Ramos (cell line): ENCODE data around the gene RRP12.

ENCODE experiments used
- in situ Hi-C: fragments of 300-500 bp; cut with MboI; formaldehyde crosslinking; loops from one replicate; pipeline ENCODE4 v1.14.3; 2022; ENCODE audit warnings: low sequenced_read_pairs; ENCODE audit not compliant: unreplicated experiment

RRP12 gene

DNA sequence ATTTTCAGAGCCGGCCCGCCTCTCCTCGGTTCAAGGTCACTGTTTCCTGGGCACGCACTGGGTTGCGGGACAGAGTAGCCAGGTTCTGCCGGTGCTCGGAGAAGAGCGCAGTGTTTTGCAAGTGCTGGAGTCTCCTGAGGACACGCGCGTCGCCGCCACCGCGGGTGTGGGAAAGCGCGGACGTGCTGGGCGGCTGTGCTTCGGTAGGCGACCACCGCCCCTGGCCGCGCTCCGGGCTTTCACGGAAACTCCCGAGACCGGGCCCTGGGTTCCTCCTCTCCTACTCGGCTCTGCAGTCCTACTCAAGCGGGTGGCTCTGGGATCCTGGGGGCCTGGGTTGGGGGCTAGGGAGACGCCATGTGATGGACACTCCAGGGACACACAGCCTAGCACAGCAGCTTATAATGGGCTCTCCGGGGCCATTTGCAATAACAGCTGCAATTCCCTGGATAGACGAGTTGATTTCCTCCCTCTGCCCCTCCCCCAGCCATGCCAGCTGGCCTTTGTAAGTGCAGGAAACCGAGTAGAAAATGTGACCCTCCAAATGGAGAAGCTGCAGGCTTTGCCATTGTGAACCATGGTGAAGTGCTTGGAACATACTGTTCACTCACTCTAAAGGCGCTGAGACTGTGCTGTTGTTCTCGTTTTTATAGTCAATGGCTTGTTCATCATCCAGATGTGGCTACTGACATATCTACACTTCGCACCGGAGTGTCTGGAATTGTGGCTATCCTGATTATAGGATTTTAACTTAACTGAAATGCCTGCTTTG, 79.9 kb downstream of the RRP12 start:
- in situ Hi-C loops, result no loop called here

DNA sequence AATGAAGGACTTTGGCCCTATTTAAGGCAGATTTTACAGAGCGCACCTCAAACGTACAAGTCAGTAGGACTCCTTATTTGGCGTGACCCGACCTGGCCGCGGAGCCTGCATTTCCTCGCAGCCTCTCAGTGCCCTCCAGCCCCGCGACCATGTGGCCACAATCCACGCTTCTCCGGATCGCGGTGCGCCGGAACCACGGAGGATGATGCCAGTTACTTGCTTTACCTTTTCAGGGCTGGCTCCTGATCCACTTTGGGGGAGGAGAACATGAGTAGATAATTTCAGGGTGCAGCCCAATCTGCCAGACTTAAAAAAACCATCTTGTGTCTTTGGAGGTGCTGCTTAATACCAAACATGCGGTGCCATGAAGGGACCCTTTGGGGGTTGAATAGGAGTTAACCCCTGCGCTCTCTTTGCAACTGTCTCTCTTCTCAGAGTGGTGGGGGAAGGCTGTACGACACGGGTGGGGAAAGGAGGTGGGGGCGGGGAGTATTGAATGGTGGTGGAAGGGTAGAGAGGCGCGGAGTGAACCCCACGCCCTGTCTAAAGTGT, 80.6 kb downstream of the RRP12 start:
- in situ Hi-C loops, result no loop called here

DNA sequence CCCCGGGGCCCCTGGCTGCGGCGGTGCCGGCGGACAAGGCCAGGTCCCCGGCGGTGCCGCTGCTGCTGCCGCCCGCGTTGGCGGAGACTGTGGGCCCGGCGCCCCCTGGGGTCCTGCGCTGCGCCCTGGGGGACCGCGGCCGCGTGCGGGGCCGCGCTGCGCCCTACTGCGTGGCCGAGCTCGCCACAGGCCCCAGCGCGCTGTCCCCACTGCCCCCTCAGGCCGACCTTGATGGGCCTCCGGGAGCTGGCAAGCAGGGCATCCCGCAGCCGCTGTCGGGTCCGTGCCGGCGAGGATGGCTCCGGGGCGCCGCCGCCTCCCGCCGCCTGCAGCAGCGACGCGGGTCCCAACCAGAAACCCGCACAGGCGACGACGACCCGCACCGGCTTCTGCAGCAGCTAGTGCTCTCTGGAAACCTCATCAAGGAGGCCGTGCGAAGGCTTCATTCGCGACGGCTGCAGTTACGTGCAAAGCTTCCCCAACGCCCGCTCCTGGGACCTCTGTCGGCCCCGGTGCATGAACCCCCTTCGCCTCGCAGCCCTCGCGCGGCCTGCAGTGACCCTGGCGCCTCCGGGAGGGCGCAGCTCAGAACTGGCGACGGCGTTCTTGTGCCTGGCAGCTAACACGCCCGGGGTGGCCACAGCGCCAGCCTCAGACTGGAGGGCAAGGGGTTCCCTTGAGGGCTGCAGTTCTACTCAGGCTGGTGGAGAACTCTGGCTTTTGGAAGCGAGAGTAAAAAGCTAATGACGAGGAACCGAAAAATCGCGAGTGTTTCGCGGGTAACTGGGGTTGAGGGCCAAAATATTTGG, 81.3 kb downstream of the RRP12 start:
- in situ Hi-C loops, result no loop called here

DNA sequence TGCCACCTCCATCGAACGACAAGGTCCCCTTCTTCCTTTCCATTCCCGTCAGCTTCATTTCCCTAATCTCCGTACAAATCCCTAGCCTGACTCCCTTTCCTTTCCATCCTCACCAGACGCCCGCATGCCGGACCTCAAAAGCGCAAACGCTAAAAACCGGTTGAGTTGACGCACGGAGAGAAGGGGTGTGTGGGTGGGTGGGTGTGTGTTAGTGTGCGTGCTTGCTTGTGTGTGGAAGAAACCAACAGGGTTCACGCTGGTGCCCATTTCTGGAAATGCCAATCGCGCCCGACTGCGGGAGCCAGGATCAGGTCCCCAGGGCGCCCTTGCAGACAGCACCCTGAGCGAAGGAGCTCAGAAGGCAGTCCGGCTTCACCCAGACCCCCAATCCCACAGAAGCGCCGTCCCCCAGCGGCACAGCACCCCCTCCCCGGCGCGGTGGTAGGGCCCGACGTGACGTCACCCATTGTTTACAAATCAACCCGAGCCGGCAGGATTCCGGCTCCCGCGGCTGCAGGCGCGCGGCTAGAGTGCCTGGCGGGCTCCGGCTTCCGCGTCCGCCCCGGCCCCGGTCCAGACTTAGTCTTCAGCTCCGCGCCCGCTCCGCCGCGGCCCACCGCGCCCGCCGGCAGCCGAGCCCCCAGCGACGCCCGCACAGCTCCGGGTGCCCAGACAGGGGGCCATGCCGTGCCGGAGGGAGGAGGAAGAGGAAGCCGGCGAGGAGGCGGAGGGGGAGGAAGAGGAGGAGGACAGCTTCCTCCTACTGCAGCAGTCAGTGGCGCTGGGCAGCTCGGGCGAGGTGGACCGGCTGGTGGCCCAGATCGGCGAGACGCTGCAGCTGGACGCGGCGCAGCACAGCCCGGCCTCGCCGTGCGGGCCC, 82.1 kb downstream of the RRP12 start, which contains the start of gene FRAT1:
FRAT1 (plus strand) TSS at position 500 of the 880 bp plus-strand sequence; CDS start at position 683, 183 bp downstream.
- in situ Hi-C loops, result no loop called here

DNA sequence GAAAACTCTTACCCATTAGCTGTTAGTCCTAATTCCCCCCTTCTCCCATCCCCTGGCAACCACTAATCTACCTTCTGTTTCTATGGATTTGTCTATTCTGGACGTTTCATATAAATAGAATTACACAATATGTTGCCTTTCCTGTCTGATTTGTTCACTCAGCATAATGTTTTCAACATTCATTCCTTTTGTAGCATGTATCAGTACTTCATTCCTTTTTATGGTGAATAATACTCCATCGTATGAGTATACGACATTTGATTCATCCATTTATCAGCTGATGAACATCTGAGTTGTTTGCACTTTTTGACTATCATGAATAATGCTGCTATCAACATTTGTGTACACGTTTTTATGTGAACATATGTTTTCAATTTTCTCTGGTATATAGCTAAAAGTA, 86.5 kb downstream of the RRP12 start:
- in situ Hi-C loops, result no loop called here

DNA sequence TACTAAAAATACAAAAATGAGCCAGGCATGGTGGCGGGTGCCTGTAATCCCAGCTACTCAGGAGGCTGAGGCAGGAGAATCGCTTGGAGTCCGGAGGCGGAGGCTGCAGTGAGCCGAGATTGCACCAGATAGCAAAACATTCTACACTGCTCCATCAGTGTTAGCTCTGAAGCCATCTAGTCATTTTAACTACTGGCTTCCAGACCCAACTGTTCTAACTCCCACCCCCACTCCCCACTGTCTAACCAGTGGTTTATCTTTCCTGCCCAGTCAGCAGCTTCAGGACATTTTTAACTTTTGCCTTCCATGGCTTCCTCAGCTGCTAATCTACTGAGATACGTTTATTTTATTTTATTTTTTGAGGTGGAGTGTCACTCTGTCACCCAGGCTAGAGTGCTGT, 88.2 kb downstream of the RRP12 start:
- in situ Hi-C loops, result no loop called here

DNA sequence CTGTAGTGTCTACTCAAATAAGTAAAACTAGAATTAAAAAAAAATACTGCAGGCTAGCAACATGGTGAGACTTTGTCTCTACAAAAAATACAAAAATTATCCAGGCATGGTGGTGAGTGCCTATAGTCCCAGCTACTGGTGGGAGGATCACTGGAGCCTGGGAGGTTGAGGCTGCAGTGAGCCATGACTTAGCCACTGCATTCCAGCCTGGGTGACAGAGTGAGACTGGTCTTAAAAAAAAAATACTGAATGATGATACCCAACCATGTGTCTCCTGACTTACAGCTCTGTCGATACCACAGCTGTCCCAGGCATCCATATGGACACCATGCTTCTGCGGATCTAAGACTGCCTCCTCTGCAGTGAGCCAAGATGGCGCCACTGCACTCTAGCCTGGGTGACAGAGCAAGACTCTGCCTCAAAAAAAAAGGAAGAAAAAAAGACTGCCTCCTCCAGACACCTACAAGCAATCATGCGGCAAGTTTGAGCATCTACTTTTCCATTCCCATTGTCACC, 90.0 kb downstream of the RRP12 start:
- in situ Hi-C loops, result no loop called here

DNA sequence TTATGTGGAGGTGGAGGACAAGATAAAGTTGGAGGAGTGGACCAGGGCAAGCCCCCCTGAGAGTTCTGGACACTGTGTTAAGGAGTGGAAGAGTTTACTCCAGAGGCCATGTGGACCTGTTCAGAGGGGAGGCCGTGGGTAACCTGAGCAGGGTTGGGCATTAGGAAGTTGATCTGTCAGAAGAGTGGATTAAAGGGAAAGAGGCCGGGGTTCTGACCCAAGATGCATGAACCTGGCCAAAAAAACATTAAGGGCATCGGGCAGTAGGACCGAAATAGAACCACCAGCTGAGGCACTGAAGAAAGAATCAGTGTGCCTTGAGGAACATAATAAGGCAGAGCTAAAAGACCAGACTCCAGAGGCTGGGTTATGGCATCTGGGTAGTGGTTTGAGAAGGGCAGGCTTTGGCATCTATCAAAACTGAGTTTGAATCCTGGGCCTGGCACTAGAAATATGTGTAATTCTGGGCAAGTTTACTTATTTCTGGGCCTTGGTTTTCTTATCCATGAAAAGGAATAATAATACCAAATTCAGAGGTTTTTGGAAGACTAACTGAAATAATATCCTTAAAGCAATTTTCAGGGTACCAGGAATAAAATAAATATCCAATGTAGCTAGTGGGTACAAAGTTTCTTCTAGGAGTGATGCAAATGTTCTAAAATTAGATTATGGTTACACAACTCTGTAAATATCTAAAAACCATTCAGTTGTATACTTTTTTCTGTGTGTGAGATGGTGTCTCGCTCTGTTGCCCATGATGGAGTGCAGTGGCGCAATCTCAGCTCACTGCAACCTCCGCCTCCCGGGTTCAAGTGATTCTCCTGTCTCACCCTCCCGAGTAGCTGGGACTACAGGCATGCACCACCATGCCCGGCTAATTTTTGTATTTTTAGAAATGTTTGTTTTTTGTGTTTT, 93.0 kb downstream of the RRP12 start:
- in situ Hi-C loops, result no loop called here

DNA sequence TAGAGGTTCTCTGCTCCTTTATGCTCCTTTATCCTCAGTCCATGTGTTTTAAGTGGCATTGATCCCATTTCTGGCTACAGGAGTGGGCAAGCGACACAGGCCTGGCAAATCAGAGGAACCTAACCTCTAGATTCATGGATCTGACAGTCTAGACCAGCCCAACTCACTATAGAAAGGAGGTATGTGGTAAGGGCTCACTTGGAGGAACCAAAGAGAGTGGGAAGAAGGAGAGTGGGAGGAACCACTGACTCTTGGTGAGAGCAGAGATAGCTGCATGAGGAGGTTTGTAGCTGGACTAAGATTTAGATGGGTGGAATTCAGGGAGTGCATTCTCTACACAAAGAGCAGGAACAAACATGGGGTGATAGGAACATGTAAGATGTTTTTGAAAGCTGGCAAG, 93.7 kb downstream of the RRP12 start:
- in situ Hi-C loops, result no loop called here
